T47D (cell line): ENCODE measurements around the gene SCNN1B.

Experiments
- DNase-seq, 2 experiments: peaks; one replicate each; pipeline versions ENCODE4 v3.0.0 to v3.0.0-alpha.2; 2011 to 2012; ENCODE audit warnings: low read depth in 1 of 2, low spot score in 1 of 2
- JUND ChIP-seq: IDR thresholded peaks from 2 replicates; pipeline ENCODE4 v1.6.1; 2012; ENCODE audit warnings: low read depth
- in situ Hi-C: cut with HindIII; loops from 2 replicates; pipeline ENCODE4 v1.10.0; 2016; ENCODE audit warnings: low sequenced_read_pairs, low pct_unique_long_range_greater_than_20kb

SCNN1B gene

DNA sequence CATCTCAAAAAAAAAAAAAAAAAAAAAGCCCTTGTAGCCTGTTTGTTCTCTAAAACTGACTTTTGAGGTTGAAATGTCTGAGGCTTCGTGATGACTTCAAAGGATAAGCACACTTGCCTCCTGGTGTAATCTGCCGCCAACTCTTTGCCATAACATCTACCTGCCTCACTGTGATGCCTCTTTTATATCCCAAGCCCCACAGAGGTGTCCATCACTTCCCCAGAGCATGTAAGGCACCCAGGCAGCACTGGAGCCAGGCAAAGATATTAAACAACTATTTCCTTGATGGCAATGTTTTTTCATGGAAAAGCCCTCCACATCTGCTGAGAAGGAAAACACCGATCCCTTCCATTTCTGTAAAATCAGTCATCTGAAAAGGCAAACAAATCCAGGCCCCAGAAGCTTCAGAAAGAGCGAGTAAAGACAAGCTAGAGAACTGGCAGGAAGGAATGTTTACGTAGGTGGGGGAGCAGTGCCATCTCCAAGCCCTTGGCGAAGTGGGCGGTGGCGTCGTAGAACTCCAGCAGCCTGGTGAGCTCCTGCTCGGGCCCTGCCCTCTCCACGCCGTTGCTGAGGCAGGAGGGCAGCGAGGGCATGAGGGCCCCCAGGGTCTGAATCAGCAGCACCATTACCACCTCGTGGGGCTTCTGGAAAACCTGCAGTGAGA lies 122.3 kb downstream of the SCNN1B start:
- peak in 1 of 2 experiments; percentile 79 for DNase-seq
- no peak for TF ChIP-seq JUND
- in situ Hi-C loops: no loop called here

DNA sequence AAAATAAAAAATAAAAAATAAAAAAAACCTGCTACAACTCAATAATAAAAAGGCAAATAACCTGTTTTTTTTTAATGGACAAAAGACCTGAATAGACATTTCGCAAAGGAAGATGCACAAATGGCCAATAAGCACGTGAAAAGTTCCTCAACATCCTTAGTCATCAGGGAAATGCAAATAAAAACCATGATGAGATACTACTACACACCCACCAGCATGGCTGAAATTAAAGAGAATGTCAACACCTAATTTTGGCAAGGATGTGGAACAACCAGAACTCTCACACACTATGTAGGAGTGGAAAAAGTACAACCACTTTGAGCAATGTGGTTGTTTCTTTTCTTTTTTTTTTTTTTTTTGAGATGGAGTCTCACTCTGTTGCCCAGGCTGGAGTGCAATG lies 126.2 kb downstream of the SCNN1B start:
- TF ChIP-seq JUND: no peak
- no peak for DNase-seq
- in situ Hi-C loops: no loop called here
